Endothelial cell of umbilical vein (primary cell): ENCODE results near the gene MARF1. TPM values are rescaled to one million over a fixed set of nuclear protein-coding genes. Genes with fewer than 3 reads are reported as not detected.
"Not testable (repeated sequence)": the region's sequence is repeated elsewhere in the genome, so short reads cannot be mapped to it uniquely, and the experiment has no call there.

Experiments
- BruUV-seq: library from RNA; stranded (reverse); fragments of 400-500 nt; replicated peaks from 2 replicates; lab custom pipeline; 2021; lab: Mats Ljungman, UMichigan
- CTCF ChIA-PET: fragments of 300-600, 350-600 bp; sonication (Branson Sonifier 250); formaldehyde crosslinking; loops from one replicate; lab custom pipeline; 2021; ENCODE audit warnings: antibody characterized with exemption, inconsistent platforms; lab: Charles Lee
- POLR2A ChIA-PET: fragments of 300-600, 350-600 bp; sonication (Branson Sonifier 250); formaldehyde crosslinking; loops from one replicate; lab custom pipeline; 2021; ENCODE audit warnings: antibody characterized with exemption, inconsistent platforms; lab: Charles Lee
- DNase-seq: peaks from one replicate; pipeline ENCODE4 v3.0.0-alpha.2; 2011; ENCODE audit warnings: low read depth, low spot score
- FAIRE-seq: peaks from 2 replicates; lab custom pipeline; 2011; peaks lifted over from hg19 to GRCh38; lab: Jason Lieb, UNC
- H2AFZ ChIP-seq: 2 replicates; pipeline ENCODE4 v1.6.0; 2012; ENCODE audit warnings: low read depth, low read length, control low read depth, inconsistent platforms
- H3K27ac ChIP-seq: 2 replicates; pipeline ENCODE4 v1.5.1; 2011; ENCODE audit warnings: low read depth, mild to moderate bottlenecking, control low read depth, low read length, moderate library complexity; ENCODE audit not compliant: insufficient read depth
- H3K27me3 ChIP-seq, 2 experiments: 2 replicates each; pipeline versions ENCODE4 v1.6.0 to v1.6.1; 2011; ENCODE audit warnings: low read length in 2 of 2, mixed read lengths in 1 of 2; ENCODE audit not compliant: control insufficient read depth in 2 of 2, insufficient read depth in 2 of 2
- H3K36me3 ChIP-seq, 2 experiments: 2 replicates in 1 of 2; 3 replicates in 1 of 2; pipeline ENCODE4 v1.5.1; 2011; ENCODE audit warnings: low read length in 2 of 2, mild to moderate bottlenecking in 1 of 2, moderate library complexity in 1 of 2; ENCODE audit not compliant: control insufficient read depth in 2 of 2, insufficient read depth in 2 of 2; ENCODE audit errors: extremely low read depth in 1 of 2
- H3K4me1 ChIP-seq: 3 replicates; pipeline ENCODE4 v1.5.1; 2011; ENCODE audit warnings: mild to moderate bottlenecking, low read length; ENCODE audit not compliant: control insufficient read depth, insufficient read depth; ENCODE audit errors: extremely low read depth
- H3K4me2 ChIP-seq: 2 replicates; pipeline ENCODE4 v1.6.1; 2011; ENCODE audit warnings: low read length, control low read depth, mixed read lengths; ENCODE audit not compliant: insufficient read depth
- H3K4me3 ChIP-seq, 3 experiments: fragments of 200-600 bp in 1 of 3; sonication (generic), shearing (Covaris generic) in 1 of 3; replicated peaks in 1 of 3; 2 replicates each; pipeline ENCODE4 v1.5.1; 2011 to 2016; ENCODE audit warnings: control low read depth in 3 of 3, low read length in 3 of 3, mild to moderate bottlenecking in 2 of 3, inconsistent platforms in 1 of 3, low read depth in 1 of 3, moderate library complexity in 1 of 3; ENCODE audit not compliant: insufficient read depth in 1 of 3
- H3K79me2 ChIP-seq: 2 replicates; pipeline ENCODE4 v1.6.0; 2012; ENCODE audit warnings: low read length, inconsistent platforms; ENCODE audit not compliant: control insufficient read depth, insufficient read depth
- H3K9ac ChIP-seq: replicated peaks from 2 replicates; pipeline ENCODE3; 2011; ENCODE audit warnings: low read length, control low read depth; ENCODE audit not compliant: insufficient read depth; ENCODE audit errors: extremely low read depth
- H3K9me1 ChIP-seq: replicated peaks from 3 replicates; pipeline ENCODE4 v1.6.0; 2011; ENCODE audit warnings: mild to moderate bottlenecking, low read length; ENCODE audit not compliant: control insufficient read depth, insufficient read depth; ENCODE audit errors: extremely low read depth
- H3K9me3 ChIP-seq: replicated peaks from 2 replicates; pipeline ENCODE4 v1.5.1; 2012; ENCODE audit warnings: low read length, inconsistent platforms; ENCODE audit not compliant: control insufficient read depth, insufficient read depth
- H4K20me1 ChIP-seq: replicated peaks from 2 replicates; pipeline ENCODE3; 2011; ENCODE audit warnings: mild to moderate bottlenecking, low read length; ENCODE audit not compliant: control insufficient read depth, insufficient read depth; ENCODE audit errors: extremely low read depth
- CTCF ChIP-seq, 2 donors: IDR thresholded peaks; 1 replicate in 1 of 2; 2 replicates in 1 of 2; pipeline ENCODE4 v1.5.1; 2011; ENCODE audit warnings: low read length in 2 of 2, mild to moderate bottlenecking in 2 of 2, moderate library complexity in 2 of 2, control low read depth in 1 of 2, inconsistent platforms in 1 of 2, low read depth in 1 of 2; ENCODE audit not compliant: insufficient read depth in 1 of 2; ENCODE audit errors: extremely low read depth in 1 of 2
- EZH2 ChIP-seq: IDR thresholded peaks from 2 replicates; pipeline ENCODE4 v1.6.1; 2012; ENCODE audit warnings: borderline replicate concordance, low read depth, mild to moderate bottlenecking, moderate library complexity, low read length, inconsistent platforms; ENCODE audit not compliant: severe bottlenecking
- FOS ChIP-seq: IDR thresholded peaks from 2 replicates; pipeline ENCODE4 v1.6.1; 2011; ENCODE audit warnings: mild to moderate bottlenecking, low read length, moderate library complexity, borderline replicate concordance; ENCODE audit not compliant: insufficient read depth
- GATA2 ChIP-seq: IDR thresholded peaks from 2 replicates; pipeline ENCODE4 v1.7.0; 2011; ENCODE audit warnings: low read depth, mild to moderate bottlenecking, moderate library complexity, mixed read lengths, low read length; ENCODE audit not compliant: insufficient read length, insufficient read depth
- JUN ChIP-seq: IDR thresholded peaks from 2 replicates; pipeline ENCODE4 v1.6.1; 2011; ENCODE audit warnings: borderline replicate concordance, low read depth; ENCODE audit not compliant: insufficient read length, insufficient read depth
- MYC ChIP-seq: IDR thresholded peaks from one replicate; pipeline ENCODE4 v1.6.1; 2011; ENCODE audit warnings: mild to moderate bottlenecking, low read depth, low read length
- POLR2A ChIP-seq: IDR thresholded peaks from 2 replicates; pipeline ENCODE4 v1.6.1; 2012; ENCODE audit warnings: low read depth, mild to moderate bottlenecking, control low read depth, low read length
- POLR2AphosphoS5 ChIP-seq: IDR thresholded peaks from 2 replicates; pipeline ENCODE4 v1.6.1; 2012; ENCODE audit warnings: low read depth, mild to moderate bottlenecking, control low read depth, low read length, moderate library complexity; ENCODE audit not compliant: insufficient read depth
- dilution Hi-C: fragments of 300-500 bp; cut with MboI; formaldehyde crosslinking; loops from one replicate; pipeline ENCODE4 v1.15.0; 2019; ENCODE audit warnings: low sequenced_read_pairs; ENCODE audit not compliant: extremely low pct_ligation_motif_present
- intact Hi-C: fragments of 100-400 bp; cut with micrococcal nuclease; formaldehyde crosslinking; loops from one replicate; pipeline ENCODE4 v1.10.0; 2022
- polyA plus RNA-seq, 4 experiments: library from polyadenylated mRNA; depleted of rRNA in 3 of 4; stranded (reverse) in 3 of 4; unstranded in 1 of 4; fragments of >200 nt; gene quantifications; 2 replicates each; pipeline versions ENCODE4 v1.2.1 to v1.2.3, GENCODE V29; 2011 to 2012; ENCODE audit warnings: missing spikeins in 1 of 4
- total RNA-seq: library from RNA; stranded (reverse); gene quantifications from 2 replicates; pipeline ENCODE4 v1.2.3, GENCODE V29; 2021
- TF ChIP-seq, protein P1 (sequence below): IDR thresholded peaks from 2 replicates; pipeline ENCODE4 v1.6.1; 2011; ENCODE audit not compliant: insufficient read depth, insufficient read length

The MARF1 gene
- total and polyA plus RNA-seq, 2 donors (not counting 3 experiments of a cell fraction or from before 2014, with no cell fraction given): 14.6 to 58.5 TPM

GRCh38 chr16:15547768-15548096, 95.2 kb downstream of the MARF1 start:
- BruUV-seq: no TSS peak
- no peak for FAIRE-seq
- no peaks in the 10 kb centered on the region for H4K20me1 ChIP-seq
- no peak overlapping the region for H3K4me3 ChIP-seq
- no peak for DNase-seq
- H3K4me1 ChIP-seq: no peaks in the 10 kb centered on the region
- no peak for TF ChIP-seq FOS
- TF ChIP-seq POLR2A: no peak
- TF ChIP-seq JUN: no peak
- TF ChIP-seq, protein P1, sequence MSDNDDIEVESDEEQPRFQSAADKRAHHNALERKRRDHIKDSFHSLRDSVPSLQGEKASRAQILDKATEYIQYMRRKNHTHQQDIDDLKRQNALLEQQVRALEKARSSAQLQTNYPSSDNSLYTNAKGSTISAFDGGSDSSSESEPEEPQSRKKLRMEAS: no peak
- no peak for TF ChIP-seq GATA2
- TF ChIP-seq MYC: no peak
- TF ChIP-seq POLR2AphosphoS5: no peak
- no peak for TF ChIP-seq EZH2
- TF ChIP-seq CTCF (IDR thresholded peaks at IDR 0.05; ENCODE audit: extremely low read depth in 1 of 2, insufficient read depth in 1 of 2, low read depth in 1 of 2, low read length in 2 of 2): no peak
- H3K9me1 ChIP-seq: no peaks in the 10 kb centered on the region
- dilution Hi-C loops (no loop called here), intact Hi-C loops (no loop called here)
- no peak overlapping the region for H3K4me2 ChIP-seq
- POLR2A ChIA-PET: no interaction called here
- no peaks in the 10 kb centered on the region for H3K9me3 ChIP-seq
- no peaks in the 10 kb centered on the region for H3K79me2 ChIP-seq
- no peak overlapping the region for H3K9ac ChIP-seq
- no peaks in the 10 kb centered on the region for H3K36me3 ChIP-seq
- CTCF ChIA-PET: interaction anchor here (0.6 to 7.9 kb wide), 6 partner anchors 13 to 122 kb away, joined by 3 to 161 read pairs (median 4); no protein-coding TSS in a partner anchor
- no peaks in the 10 kb centered on the region for H3K27me3 ChIP-seq
- H3K27ac ChIP-seq: no peak overlapping the region
- no peak overlapping the region for H2AFZ ChIP-seq

DNA sequence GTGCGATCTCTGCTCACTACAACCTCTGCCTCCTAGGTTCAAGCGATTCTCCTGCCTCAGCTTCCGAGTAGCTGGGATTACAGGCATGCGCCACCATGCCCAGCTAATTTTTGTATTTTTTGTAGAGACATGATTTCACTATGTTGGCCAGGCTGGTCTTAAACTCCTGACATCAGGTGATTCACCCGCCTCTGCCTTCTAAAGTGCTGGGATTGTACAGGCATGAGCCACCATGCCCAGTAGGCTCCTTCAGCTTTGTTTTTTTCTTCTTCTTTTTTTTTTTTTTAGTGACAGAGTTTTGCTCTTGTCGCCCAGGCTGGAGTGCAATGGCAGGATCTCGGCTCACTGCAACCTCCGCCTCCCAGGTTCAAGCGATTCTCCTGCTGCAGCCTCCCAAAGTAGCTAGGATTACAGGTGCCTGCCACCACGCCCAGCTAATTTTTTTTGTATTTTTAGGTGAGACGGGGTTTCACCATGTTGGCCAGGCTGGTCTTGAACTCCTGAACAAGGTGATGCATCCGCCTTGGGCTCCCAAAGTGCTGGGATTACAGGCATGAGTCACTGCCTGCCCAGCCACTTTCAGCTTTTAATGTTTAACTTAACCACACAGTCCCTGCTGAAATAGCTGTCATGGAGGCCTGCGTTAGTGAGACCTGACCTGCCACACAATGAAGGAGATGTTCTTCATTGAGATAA, 95.7 kb downstream of the MARF1 start:
- H3K27ac ChIP-seq, H3K79me2 ChIP-seq, H4K20me1 ChIP-seq, H3K4me3 ChIP-seq, dilution Hi-C loops, DNase-seq, H3K4me1 ChIP-seq, BruUV-seq, FAIRE-seq, H3K9ac ChIP-seq, H3K27me3 ChIP-seq, POLR2A ChIA-PET, intact Hi-C loops, H3K36me3 ChIP-seq, H3K9me1 ChIP-seq, H3K4me2 ChIP-seq, H3K9me3 ChIP-seq, H2AFZ ChIP-seq: not testable (repeated sequence)
- CTCF ChIA-PET: interaction anchor here (0.8 to 7.9 kb wide), 3 partner anchors 13 to 121 kb away, joined by 3 to 161 read pairs (median 8); no protein-coding TSS in a partner anchor
